Measurements from ENCODE around the gene LFNG.

- TF ChIP-seq, protein P1, sequence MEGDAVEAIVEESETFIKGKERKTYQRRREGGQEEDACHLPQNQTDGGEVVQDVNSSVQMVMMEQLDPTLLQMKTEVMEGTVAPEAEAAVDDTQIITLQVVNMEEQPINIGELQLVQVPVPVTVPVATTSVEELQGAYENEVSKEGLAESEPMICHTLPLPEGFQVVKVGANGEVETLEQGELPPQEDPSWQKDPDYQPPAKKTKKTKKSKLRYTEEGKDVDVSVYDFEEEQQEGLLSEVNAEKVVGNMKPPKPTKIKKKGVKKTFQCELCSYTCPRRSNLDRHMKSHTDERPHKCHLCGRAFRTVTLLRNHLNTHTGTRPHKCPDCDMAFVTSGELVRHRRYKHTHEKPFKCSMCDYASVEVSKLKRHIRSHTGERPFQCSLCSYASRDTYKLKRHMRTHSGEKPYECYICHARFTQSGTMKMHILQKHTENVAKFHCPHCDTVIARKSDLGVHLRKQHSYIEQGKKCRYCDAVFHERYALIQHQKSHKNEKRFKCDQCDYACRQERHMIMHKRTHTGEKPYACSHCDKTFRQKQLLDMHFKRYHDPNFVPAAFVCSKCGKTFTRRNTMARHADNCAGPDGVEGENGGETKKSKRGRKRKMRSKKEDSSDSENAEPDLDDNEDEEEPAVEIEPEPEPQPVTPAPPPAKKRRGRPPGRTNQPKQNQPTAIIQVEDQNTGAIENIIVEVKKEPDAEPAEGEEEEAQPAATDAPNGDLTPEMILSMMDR (CRISPR knock-in tag; IDR thresholded peaks at IDR 0.05), result no peak
- no peak for TF ChIP-seq SAFB2 (CRISPR knock-in tag; IDR thresholded peaks at IDR 0.05; ENCODE audit: borderline replicate concordance, low read depth)
- no peak for TF ChIP-seq MAX (IDR thresholded peaks at IDR 0.05)
- no peak for TF ChIP-seq EZH2 (conservative IDR thresholded peaks at IDR 0.05; ENCODE audit: low read depth, low read length)
- TF ChIP-seq GMEB2 (CRISPR knock-in tag; IDR thresholded peaks at IDR 0.05; ENCODE audit: low read depth), result no peak
- no peak for TF ChIP-seq ZBTB7A (CRISPR knock-in tag; IDR thresholded peaks at IDR 0.05)
- TF ChIP-seq AGO1 (IDR thresholded peaks at IDR 0.05; ENCODE audit: low read depth, low read length, poor library complexity, severe bottlenecking), result no peak
- TF ChIP-seq CEBPB (IDR thresholded peaks at IDR 0.05; ENCODE audit: borderline replicate concordance, low read depth, low read length), result no peak
- no peak for TF ChIP-seq ZBTB4 (CRISPR knock-in tag; IDR thresholded peaks at IDR 0.05; ENCODE audit: borderline replicate concordance)
- TF ChIP-seq POLR2A (IDR thresholded peaks at IDR 0.05; ENCODE audit: insufficient read depth in 1 of 2, low read depth in 2 of 2, low read length in 2 of 2), result no peak
- no peak for TF ChIP-seq GABPB1 (CRISPR knock-in tag; IDR thresholded peaks at IDR 0.05)
Measured at GRCh38 chr7:2513702-2514101, 5.9 kb upstream of the LFNG start.

All from HepG2 (cell line).